HG03571 (cell line): ENCODE measurements around the gene LSMEM2.
"Not testable (repeated sequence)": the region's sequence is repeated elsewhere in the genome, so short reads cannot be mapped to it uniquely, and the experiment has no call there.

ENCODE experiments used
- ATAC-seq: cut with Tn5 transposase; IDR thresholded peaks from one replicate; pipeline ENCODE4 v1.9.1; 2021; ENCODE audit not compliant: unreplicated experiment

Gene LSMEM2

GRCh38 chr3:50245831-50246516, 32.9 kb upstream of the LSMEM2 start:
- ATAC-seq = peak; percentile 50

GRCh38 chr3:50246517-50246954, 32.4 kb upstream of the LSMEM2 start:
- peak; percentile 37 for ATAC-seq

DNA sequence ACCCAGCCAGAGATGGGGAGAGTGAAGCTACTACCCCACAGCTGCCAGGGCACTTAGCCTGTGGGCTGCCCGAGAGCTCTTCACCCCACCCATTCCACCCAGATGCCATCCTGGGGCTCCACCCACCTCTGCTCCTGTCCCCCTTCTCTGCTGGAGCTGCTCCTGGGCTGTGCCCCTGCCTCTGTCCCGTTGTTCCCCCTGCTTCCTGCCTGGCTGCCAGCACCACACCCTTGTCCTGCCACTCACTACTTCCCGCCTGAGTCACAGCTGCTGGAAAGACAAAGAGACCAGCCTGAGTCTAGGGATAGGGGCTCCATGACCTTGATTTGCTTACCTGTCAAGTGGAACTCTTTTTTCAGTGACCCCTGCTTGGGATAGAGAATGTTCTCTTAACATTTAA, 30.5 kb upstream of the LSMEM2 start:
- ATAC-seq = no peak

- ATAC-seq = no peak
Measured at GRCh38 chr3:50249457-50249856, 29.4 kb upstream of the LSMEM2 start.

- no peak for ATAC-seq
Measured at GRCh38 chr3:50250514-50250913, 28.4 kb upstream of the LSMEM2 start.

DNA sequence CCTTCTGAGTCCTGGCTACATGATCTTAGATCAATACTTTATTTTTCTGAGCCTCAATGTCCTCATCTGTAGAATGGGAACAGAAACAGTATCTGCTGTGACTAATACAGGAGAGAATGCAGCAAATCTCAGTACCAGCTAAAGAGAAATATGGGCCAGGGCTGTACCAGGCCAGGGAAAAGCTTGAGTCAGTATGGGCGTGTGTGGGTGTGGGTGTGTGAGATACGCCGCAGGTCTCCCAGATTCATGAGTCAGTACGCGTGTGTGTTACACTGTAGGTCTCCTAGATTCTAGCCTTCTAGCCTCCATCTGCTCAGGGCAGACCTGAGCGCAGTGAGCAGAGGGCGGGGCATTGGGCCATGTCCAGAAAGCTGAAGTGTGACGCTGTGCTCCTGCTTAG, 27.7 kb upstream of the LSMEM2 start:
- no peak for ATAC-seq

GRCh38 chr3:50254577-50255250, 24.2 kb upstream of the LSMEM2 start:
- no peak for ATAC-seq

DNA sequence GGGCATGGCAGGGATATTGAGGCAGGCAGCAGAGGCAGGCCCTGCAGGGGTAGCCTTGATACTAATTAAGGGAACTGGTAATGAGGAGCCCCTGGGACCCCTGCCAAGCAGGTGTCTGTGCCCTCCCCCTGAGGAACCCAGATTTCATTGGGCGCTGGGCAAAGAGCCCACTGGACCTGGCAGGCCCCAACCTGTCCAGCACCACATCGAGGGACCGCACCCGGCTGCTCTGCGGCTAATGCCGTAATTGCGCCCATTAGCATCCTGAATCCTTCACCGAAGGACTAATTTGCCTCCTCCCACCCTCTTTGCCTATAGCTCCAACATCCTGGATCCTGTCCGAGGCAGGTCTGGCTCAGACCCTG, 23.7 kb upstream of the LSMEM2 start:
- ATAC-seq = no peak

GRCh38 chr3:50256978-50257890, 21.7 kb upstream of the LSMEM2 start:
- ATAC-seq = no peak

DNA sequence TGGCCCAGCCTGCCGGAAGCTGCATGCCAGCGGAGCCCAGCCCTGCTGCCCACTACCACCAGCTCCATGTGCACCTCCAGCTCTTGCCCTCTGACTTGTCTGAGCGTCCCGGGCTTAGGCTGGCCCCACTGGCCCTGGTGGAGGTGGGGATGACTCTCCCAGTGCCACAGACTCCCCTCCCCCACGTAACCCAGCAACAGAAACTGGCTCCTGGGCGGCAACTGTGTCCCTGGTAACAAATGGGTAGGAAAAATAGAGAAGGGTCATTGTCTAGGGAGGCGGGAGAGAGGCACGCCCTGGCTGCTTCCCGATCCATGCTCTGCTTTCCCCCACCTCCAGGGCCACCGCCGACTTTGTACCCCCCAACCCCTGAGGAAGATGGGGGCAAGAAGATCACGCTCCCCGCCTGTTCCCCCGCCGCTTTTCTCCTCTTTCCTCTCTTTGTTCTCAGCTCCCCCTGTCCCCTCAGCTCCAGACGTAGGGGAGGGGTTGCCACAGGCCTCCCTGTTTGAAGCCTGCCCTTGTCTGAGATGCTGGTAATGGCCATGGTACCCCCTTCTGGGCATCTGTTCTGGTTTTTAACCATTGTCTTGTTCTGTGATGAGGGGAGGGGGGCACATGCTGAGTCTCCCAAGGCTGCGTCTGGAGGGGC, 20.7 kb upstream of the LSMEM2 start:
- no peak for ATAC-seq

DNA sequence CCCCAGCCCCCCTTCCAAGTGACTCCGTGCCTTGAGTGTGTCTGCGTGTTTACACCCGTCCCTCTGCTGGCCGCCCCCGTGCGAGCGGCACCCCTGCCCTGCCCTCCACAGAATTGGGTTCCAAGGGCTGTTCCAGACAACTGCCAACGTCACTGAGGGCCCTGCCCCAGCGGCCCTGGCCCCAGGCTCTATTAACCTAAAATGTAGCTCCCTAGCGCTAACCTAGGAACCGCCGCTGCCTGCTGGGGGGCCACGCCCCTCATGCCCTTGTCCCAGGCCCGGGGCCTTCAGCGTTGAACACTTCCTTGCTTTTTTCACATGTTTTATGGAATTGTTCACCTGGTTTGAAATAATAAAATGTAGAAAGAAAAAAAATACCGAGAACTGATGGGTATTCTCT, 19.9 kb upstream of the LSMEM2 start:
- ATAC-seq = no peak

DNA sequence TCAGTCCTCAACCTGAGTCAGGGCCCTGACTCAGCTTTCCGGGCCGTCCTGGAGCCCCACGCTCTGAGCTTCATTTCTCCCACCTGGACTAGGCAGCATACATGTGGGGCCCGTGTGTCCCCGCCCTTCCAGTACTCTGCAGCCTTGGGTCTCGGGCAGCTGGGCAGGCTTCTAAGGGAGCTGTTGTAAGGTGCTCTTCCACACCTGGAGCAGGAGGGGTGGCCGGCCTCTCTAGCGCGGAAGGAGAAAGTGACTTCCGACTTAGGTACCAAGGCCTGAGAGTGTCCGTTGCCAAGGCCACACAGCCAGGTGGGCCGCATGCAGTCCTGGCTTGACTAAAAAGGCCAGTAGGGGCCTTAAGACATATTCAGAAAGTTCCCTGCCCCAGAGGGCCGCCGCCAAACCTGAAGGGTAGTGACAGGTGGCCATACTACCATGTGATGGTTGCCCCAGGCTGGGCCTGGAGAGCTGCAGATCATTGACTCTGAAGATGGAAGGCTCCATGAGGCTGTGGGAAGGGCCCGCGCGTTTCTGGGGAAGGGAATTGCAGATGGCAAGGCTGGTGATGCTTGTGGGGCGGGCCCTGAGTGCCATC, 19.4 kb upstream of the LSMEM2 start:
- peak; percentile 13 for ATAC-seq

DNA sequence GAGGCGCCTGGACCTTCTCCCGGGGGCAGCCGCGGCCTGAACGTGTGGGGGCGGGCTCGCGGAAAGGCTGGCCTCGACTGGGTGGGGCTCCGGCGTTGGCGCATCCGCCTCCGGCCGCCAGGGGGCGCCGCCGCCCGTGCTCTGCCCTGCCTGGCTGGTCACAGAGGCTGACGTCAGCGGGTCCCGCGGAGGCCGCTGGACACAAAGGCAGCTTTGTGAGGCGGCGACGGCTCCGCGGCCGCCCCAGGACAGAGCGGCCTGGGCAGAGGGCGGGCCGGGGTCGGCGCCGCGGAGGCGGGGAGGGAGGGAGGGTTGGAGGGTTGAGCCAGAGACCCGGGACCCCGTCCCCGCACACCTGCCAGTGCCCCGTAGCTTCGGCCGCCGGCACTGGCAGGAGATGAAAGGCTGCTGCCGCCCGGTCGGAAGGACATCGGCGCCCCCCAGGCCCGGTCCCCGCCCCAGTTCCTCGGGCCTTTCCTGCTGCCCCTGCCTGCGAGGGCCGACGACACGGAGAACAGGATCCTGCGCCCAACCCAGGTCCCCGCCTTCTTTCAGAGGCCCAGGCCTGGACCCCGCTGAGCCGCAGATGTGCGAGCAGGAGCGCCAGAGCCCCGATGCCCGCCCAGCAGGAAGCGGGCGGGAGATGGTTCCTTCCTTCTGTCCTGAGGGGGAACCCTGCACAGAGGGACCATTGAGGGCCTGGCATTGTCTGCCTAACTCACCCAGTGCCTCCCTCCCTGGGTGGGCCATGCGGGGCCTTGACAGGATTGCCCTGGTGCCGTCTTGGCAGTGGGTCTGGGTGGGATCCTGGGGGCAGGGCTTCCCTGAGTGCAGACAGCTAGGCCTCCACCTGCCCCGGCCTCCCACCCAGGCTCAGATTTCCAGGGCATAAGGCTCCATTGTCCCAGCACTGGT, 18.6 kb upstream of the LSMEM2 start:
- peak; percentile 82 for ATAC-seq

GRCh38 chr3:50260942-50261441, 17.9 kb upstream of the LSMEM2 start:
- no peak for ATAC-seq

DNA sequence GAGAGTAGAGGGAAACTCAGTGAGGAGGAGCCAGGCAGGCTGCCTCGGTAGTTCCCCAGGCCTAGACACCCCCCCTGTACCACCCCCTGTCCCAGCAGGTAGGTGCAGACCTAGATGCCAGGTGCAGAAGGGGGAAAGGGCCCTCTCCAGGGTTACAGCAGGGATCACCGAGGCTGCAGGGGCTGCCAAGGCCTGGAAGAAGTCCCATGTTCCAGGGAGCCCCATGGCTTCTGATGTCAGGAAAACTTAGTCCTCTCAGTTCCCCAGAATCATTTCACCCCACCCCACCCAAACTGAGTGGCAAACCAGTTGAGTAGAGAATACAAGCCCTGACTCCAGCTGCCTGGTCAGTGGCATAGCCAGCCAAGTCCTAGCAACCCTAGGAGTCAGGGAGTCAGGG, 17.4 kb upstream of the LSMEM2 start:
- no peak for ATAC-seq

GRCh38 chr3:50262200-50262599, 16.7 kb upstream of the LSMEM2 start:
- not testable (repeated sequence) for ATAC-seq

DNA sequence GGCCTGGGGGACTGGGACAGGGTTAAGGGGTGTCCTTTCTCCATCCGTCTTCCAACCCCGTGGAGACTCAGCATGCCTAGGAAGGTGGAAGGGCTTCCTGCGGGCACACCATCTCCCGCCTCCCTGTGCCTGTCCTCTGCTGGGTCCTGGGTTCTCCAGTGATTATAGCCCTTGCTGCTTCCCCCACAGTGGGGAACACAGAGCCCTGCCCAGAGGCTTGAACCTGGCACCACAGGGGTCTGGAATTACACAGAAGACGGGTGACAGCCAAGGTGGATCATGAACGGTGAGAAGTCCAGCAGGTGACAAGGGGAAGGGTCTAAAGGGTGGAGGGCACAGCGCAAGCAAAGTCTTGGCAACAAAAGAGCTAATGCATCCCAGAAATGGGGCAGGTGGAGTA, 16.1 kb upstream of the LSMEM2 start:
- no peak for ATAC-seq

DNA sequence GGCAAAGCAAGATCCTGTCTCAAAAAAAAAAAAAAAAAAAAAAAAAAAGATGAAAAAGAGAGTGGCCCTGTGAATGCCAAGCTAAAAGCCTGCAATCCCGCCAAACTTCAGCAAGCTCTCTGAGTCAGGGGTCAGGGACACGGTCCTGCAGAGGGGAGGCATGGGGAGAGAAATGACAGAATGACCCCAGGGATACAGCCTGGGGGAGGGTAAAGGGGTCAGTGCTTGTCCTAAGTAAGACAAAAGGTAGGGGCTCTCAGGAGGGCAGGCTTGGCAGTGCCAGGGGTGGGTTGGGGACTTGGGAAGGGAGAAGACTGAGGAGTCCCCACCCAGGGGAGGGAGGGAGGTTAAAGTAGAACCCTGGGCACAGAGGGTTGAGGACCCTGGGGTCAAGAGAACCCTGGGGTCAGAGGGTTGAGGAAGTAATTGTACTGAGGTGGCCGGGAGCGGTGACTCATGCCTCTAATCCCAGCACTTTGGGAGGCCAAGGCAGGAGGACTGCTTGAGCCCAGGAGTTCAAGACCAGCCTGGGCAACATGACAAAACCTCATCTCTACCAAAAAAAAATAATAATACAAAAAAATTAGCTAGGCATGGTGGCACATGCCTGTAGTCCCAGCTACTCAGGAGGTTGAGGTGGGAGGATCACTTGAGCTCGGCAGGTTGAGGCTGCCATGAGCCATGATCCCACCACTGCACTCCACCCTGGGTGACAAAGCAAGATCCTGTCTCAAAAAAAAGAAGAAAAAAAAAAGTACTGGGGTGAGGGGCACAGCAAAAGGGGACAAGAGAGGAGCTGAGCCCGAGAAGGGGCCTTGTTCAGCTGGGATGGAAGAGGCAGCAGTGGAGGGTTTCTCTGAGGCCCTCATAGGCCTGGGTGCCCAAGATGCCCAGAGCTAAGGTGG, 15.2 kb upstream of the LSMEM2 start:
- ATAC-seq = no peak
